ENCODE data around the gene DPP6. TPM values are rescaled to one million over a fixed set of nuclear protein-coding genes. Genes with fewer than 3 reads are reported as not detected.

The DPP6 gene
- total RNA-seq, 1 donor from 2014 or later = not detected

DNA sequence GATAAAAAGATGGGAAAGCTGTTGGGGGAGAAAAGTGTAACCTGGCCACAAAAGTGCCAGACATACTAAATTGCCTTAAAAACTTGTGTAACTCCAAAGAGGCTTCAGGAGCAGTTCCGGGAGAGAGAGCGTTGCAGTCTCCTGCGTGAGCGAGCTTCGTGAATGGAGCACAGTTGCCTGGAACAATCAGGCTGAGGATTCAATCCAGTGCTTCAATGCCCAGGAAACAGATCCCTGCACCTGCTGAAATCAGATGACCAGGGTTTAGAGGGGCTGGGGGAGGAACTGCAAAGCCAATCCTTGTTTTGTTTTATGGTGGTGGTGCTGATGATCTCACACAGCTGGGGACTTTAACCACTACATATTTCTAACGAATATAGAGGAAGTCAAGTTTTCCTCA lies 398.3 kb downstream of the DPP6 start:
- no peak overlapping the region for H3K27ac Mint-ChIP-seq
- no peaks in the 10 kb centered on the region for H3K4me1 Mint-ChIP-seq (ENCODE audit: low read depth)
- DNase-seq (ENCODE audit: low spot score) = no peak
- intact Hi-C loops (cut with micrococcal nuclease) = no loop called here
- no peaks in the 10 kb centered on the region for H3K36me3 Mint-ChIP-seq (ENCODE audit: low read depth)
- H3K9me3 Mint-ChIP-seq = peaks cover 31% of the 10 kb centered on the region
- no peak overlapping the region for H3K4me3 Mint-ChIP-seq (ENCODE audit: low read depth)
- no peaks in the 10 kb centered on the region for H3K27me3 Mint-ChIP-seq (ENCODE audit: low read depth)

GRCh38 chr7:154451480-154452457 lies 399.6 kb downstream of the DPP6 start:
- no peak overlapping the region for H3K4me3 Mint-ChIP-seq (ENCODE audit: low read depth)
- no peaks in the 10 kb centered on the region for H3K4me1 Mint-ChIP-seq (ENCODE audit: low read depth)
- peaks cover 32% of the 10 kb centered on the region for H3K9me3 Mint-ChIP-seq
- H3K27ac Mint-ChIP-seq = no peak overlapping the region
- intact Hi-C loops (cut with micrococcal nuclease) = no loop called here
- no peaks in the 10 kb centered on the region for H3K27me3 Mint-ChIP-seq (ENCODE audit: low read depth)
- H3K36me3 Mint-ChIP-seq (ENCODE audit: low read depth) = no peaks in the 10 kb centered on the region
- no peak for DNase-seq (ENCODE audit: low spot score)

GRCh38 chr7:154463794-154464193 lies 411.6 kb downstream of the DPP6 start:
- intact Hi-C loops (cut with micrococcal nuclease) = no loop called here
- no peak overlapping the region for H3K4me3 Mint-ChIP-seq (ENCODE audit: low read depth)
- no peaks in the 10 kb centered on the region for H3K4me1 Mint-ChIP-seq (ENCODE audit: low read depth)
- H3K36me3 Mint-ChIP-seq (ENCODE audit: low read depth) = no peaks in the 10 kb centered on the region
- no peak for DNase-seq (ENCODE audit: low spot score)
- H3K27ac Mint-ChIP-seq = no peak overlapping the region
- peaks cover 35% of the 10 kb centered on the region for H3K9me3 Mint-ChIP-seq
- no peaks in the 10 kb centered on the region for H3K27me3 Mint-ChIP-seq (ENCODE audit: low read depth)

- no peak overlapping the region for H3K27ac Mint-ChIP-seq
- H3K4me1 Mint-ChIP-seq (ENCODE audit: low read depth) = no peaks in the 10 kb centered on the region
- intact Hi-C loops (cut with micrococcal nuclease) = no loop called here
- H3K4me3 Mint-ChIP-seq (ENCODE audit: low read depth) = no peak overlapping the region
- no peaks in the 10 kb centered on the region for H3K27me3 Mint-ChIP-seq (ENCODE audit: low read depth)
- peaks cover 11% of the 10 kb centered on the region for H3K9me3 Mint-ChIP-seq
- no peaks in the 10 kb centered on the region for H3K36me3 Mint-ChIP-seq (ENCODE audit: low read depth)
- DNase-seq (ENCODE audit: low spot score) = no peak
Observed at GRCh38 chr7:154469652-154470051, 417.5 kb downstream of the DPP6 start.

GRCh38 chr7:154472343-154472742 lies 420.1 kb downstream of the DPP6 start:
- Mint-ChIP-seq H3K4me3 (ENCODE audit: low read depth) (no peak overlapping the region), H3K36me3 (ENCODE audit: low read depth) (no peaks in the 10 kb centered on the region), H3K9me3 (peaks cover 4% of the 10 kb centered on the region), H3K4me1 (ENCODE audit: low read depth) (no peaks in the 10 kb centered on the region), H3K27me3 (ENCODE audit: low read depth) (no peaks in the 10 kb centered on the region), H3K27ac (no peak overlapping the region)
- intact Hi-C loops (cut with micrococcal nuclease) = no loop called here
- no peak for DNase-seq (ENCODE audit: low spot score)

DNA sequence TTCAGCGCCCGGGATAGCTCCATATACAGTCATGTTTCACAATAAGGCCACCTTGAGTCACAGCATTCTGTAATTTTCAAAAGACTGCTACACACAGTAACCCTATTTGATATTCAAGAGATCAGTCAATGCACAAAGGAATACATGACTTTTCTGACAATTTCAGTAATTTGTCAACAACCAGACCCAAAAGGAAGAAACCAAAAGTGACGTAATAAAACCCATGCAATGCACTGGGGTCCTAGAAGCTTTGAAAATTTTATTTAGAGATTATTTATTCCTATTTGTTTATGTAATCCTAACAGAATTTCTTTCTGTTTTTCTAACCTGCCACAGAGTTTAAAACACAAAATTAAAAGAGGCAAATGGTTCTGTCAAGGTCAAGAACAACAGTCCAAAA lies 421.2 kb downstream of the DPP6 start:
- intact Hi-C loops (cut with micrococcal nuclease) = no loop called here
- Mint-ChIP-seq H3K9me3 (peaks cover 5% of the 10 kb centered on the region), H3K4me1 (ENCODE audit: low read depth) (no peaks in the 10 kb centered on the region), H3K4me3 (ENCODE audit: low read depth) (no peak overlapping the region), H3K36me3 (ENCODE audit: low read depth) (no peaks in the 10 kb centered on the region), H3K27me3 (ENCODE audit: low read depth) (no peaks in the 10 kb centered on the region), H3K27ac (no peak overlapping the region)
- no peak for DNase-seq (ENCODE audit: low spot score)

DNA sequence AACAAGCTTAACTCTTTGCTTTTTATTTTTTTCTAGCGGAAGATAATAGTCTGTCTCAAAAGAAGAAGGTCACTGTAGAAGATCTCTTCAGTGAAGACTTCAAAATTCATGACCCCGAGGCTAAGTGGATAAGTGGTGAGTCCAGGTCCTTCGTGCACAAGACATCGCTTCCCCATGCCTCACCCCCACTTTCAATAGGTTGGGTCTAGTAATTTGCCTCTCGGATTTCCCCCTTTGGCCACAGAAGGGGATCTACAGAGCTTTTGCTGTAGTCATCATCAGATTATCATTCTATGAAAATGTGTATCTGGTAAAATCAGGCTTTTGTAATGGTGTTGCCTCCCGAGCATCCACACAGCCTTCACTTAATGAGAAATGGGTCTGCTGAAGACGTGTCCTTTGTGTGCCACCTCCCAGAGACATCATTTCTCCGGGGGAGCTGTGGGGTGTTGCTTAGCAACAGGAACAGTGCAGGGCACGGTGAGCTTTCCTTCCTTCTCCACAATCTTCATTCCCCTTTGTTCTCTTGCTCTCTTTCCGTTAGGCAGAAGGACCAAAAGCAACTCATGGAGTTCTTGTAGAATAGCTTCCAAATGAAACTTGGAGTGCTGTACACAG lies 422.8 kb downstream of the DPP6 start:
- H3K9me3 Mint-ChIP-seq = peaks cover 5% of the 10 kb centered on the region
- DNase-seq (ENCODE audit: low spot score) = no peak
- intact Hi-C loops (cut with micrococcal nuclease) = no loop called here
- H3K4me3 Mint-ChIP-seq (ENCODE audit: low read depth) = no peak overlapping the region
- no peak overlapping the region for H3K27ac Mint-ChIP-seq
- no peaks in the 10 kb centered on the region for H3K36me3 Mint-ChIP-seq (ENCODE audit: low read depth)
- no peaks in the 10 kb centered on the region for H3K27me3 Mint-ChIP-seq (ENCODE audit: low read depth)
- H3K4me1 Mint-ChIP-seq (ENCODE audit: low read depth) = no peaks in the 10 kb centered on the region

- Mint-ChIP-seq H3K4me1 (ENCODE audit: low read depth) (no peaks in the 10 kb centered on the region), H3K4me3 (ENCODE audit: low read depth) (no peak overlapping the region), H3K36me3 (ENCODE audit: low read depth) (no peaks in the 10 kb centered on the region), H3K9me3 (peaks cover 5% of the 10 kb centered on the region), H3K27ac (no peak overlapping the region), H3K27me3 (ENCODE audit: low read depth) (no peaks in the 10 kb centered on the region)
- no peak for DNase-seq (ENCODE audit: low spot score)
- intact Hi-C loops (cut with micrococcal nuclease) = no loop called here
Observed at GRCh38 chr7:154475864-154476263, 423.7 kb downstream of the DPP6 start.

DNA sequence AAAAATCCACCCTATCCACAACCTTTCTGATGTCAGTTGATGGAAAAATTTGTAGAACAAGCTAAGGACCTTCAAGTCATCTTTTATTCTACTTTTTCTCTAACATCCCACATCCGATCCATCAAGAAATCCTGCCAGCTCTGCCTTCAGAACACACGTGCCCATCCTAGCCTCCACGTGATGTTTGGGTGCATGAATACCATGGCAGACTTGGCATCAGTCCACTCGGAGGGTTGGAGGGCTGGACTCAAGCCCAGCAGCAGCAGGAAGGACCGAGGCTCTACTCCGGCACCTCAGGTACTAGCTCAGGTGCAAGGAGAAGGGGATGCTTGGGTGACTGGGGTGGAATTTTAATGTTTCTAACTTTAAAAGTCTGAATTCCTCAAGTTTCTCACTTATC lies 428.6 kb downstream of the DPP6 start:
- intact Hi-C loops (cut with micrococcal nuclease) = no loop called here
- H3K27me3 Mint-ChIP-seq (ENCODE audit: low read depth) = no peaks in the 10 kb centered on the region

GRCh38 chr7:154482863-154483262 lies 430.7 kb downstream of the DPP6 start:
- no peak overlapping the region for H3K4me3 Mint-ChIP-seq (ENCODE audit: low read depth)
- intact Hi-C loops (cut with micrococcal nuclease) = no loop called here
- DNase-seq (ENCODE audit: low spot score) = no peak
- peaks cover 8% of the 10 kb centered on the region for H3K9me3 Mint-ChIP-seq
- no peak overlapping the region for H3K27ac Mint-ChIP-seq
- no peaks in the 10 kb centered on the region for H3K36me3 Mint-ChIP-seq (ENCODE audit: low read depth)
- no peaks in the 10 kb centered on the region for H3K27me3 Mint-ChIP-seq (ENCODE audit: low read depth)
- no peaks in the 10 kb centered on the region for H3K4me1 Mint-ChIP-seq (ENCODE audit: low read depth)

More for the DNA sequence above, 428.6 kb downstream of the DPP6 start:
- no peaks in the 10 kb centered on the region for H3K36me3 Mint-ChIP-seq (ENCODE audit: low read depth)
- no peak overlapping the region for H3K4me3 Mint-ChIP-seq (ENCODE audit: low read depth)
- H3K27ac Mint-ChIP-seq = no peak overlapping the region
- H3K4me1 Mint-ChIP-seq (ENCODE audit: low read depth) = no peaks in the 10 kb centered on the region
- peaks cover 9% of the 10 kb centered on the region for H3K9me3 Mint-ChIP-seq
- DNase-seq (ENCODE audit: low spot score) = no peak

DNA sequence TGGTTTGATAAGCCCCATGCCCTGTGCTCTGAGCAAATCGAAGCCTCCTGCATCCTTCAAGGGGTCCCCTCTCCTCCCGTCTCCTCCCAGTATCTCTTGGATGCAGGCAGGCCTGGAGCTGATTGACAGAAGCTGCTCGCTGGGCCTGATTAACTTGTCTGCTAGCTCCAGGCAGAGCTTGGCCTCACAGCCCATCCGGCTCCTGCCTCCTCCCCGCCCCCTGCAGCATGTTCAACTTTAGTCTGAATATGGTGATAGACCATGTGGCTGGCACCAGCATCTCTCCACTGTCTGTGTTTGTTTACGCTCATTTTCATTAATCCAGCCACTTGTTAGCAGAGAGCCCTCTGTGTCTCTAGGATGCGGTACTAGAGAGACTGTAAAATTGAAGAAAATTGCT lies 432.2 kb downstream of the DPP6 start:
- no peak for DNase-seq (ENCODE audit: low spot score)
- Mint-ChIP-seq H3K36me3 (ENCODE audit: low read depth) (no peaks in the 10 kb centered on the region), H3K4me3 (ENCODE audit: low read depth) (no peak overlapping the region), H3K27me3 (ENCODE audit: low read depth) (no peaks in the 10 kb centered on the region), H3K4me1 (ENCODE audit: low read depth) (no peaks in the 10 kb centered on the region), H3K9me3 (peaks cover 10% of the 10 kb centered on the region), H3K27ac (no peak overlapping the region)
- intact Hi-C loops (cut with micrococcal nuclease) = no loop called here

- intact Hi-C loops (cut with micrococcal nuclease) = no loop called here
- H3K36me3 Mint-ChIP-seq (ENCODE audit: low read depth) = no peaks in the 10 kb centered on the region
- H3K4me3 Mint-ChIP-seq (ENCODE audit: low read depth) = no peak overlapping the region
- no peaks in the 10 kb centered on the region for H3K27me3 Mint-ChIP-seq (ENCODE audit: low read depth)
- H3K4me1 Mint-ChIP-seq (ENCODE audit: low read depth) = no peaks in the 10 kb centered on the region
- H3K27ac Mint-ChIP-seq = no peak overlapping the region
- H3K9me3 Mint-ChIP-seq = peaks cover 10% of the 10 kb centered on the region
- DNase-seq (ENCODE audit: low spot score) = no peak
Observed at GRCh38 chr7:154484943-154485342, 432.7 kb downstream of the DPP6 start.

- Mint-ChIP-seq H3K27ac (no peak overlapping the region), H3K4me1 (ENCODE audit: low read depth) (no peaks in the 10 kb centered on the region), H3K36me3 (ENCODE audit: low read depth) (no peaks in the 10 kb centered on the region), H3K9me3 (peaks cover 14% of the 10 kb centered on the region), H3K27me3 (ENCODE audit: low read depth) (no peaks in the 10 kb centered on the region), H3K4me3 (ENCODE audit: low read depth) (no peak overlapping the region)
- intact Hi-C loops (cut with micrococcal nuclease) = no loop called here
- DNase-seq (ENCODE audit: low spot score) = no peak
Observed at GRCh38 chr7:154489897-154490296, 437.7 kb downstream of the DPP6 start.

Data from activated T-helper 2 cell treated with anti-CD3 and anti-CD28 coated beads, Interferon-gamma antibody, Interleukin-2, Interleukin-4, amounts not matched to agents 10 μg/mL and 5 μg/mL and 100 μg/mL, durations not matched to agents 14 hours and 24 hours and 36 hours (primary cell).